Neuronal stem cell (in vitro differentiated cells): ENCODE data around the gene ARMCX4.

ENCODE experiments used
- DNase-seq: peaks from one replicate; pipeline ENCODE4 v3.0.0-alpha.2; 2013; ENCODE audit warnings: low spot score
- H2AFZ ChIP-seq: one replicate; pipeline ENCODE4 v1.6.1; 2013; ENCODE audit warnings: mild to moderate bottlenecking, low read length, inconsistent platforms
- H2AK5ac ChIP-seq: 2 replicates; pipeline ENCODE4 v1.6.1; 2013; ENCODE audit warnings: low read depth, mild to moderate bottlenecking, inconsistent platforms, low read length, moderate library complexity, mixed read lengths
- H2BK120ac ChIP-seq: 2 replicates; pipeline ENCODE4 v1.6.1; 2013; ENCODE audit warnings: low read depth, mild to moderate bottlenecking, inconsistent platforms, low read length, moderate library complexity, mixed read lengths
- H2BK12ac ChIP-seq: one replicate; pipeline ENCODE4 v1.6.1; 2013; ENCODE audit warnings: low read length, inconsistent platforms
- H2BK15ac ChIP-seq: 2 replicates; pipeline ENCODE4 v1.6.1; 2013; ENCODE audit warnings: mild to moderate bottlenecking, low read length, inconsistent platforms, mixed read lengths
- H2BK5ac ChIP-seq: one replicate; pipeline ENCODE4 v1.6.1; 2013; ENCODE audit warnings: inconsistent platforms, mild to moderate bottlenecking, low read length, moderate library complexity
- H3K14ac ChIP-seq: one replicate; pipeline ENCODE4 v1.6.1; 2013; ENCODE audit warnings: low read length, inconsistent platforms
- H3K18ac ChIP-seq: 2 replicates; pipeline ENCODE4 v1.6.1; 2013; ENCODE audit warnings: low read length, inconsistent platforms
- H3K23ac ChIP-seq: 2 replicates; pipeline ENCODE4 v1.6.1; 2013; ENCODE audit warnings: low read depth, mild to moderate bottlenecking, mixed read lengths, low read length, inconsistent platforms; ENCODE audit not compliant: poor library complexity
- H3K27ac ChIP-seq: replicated peaks from 3 replicates; pipeline ENCODE4 v1.5.1; 2013; ENCODE audit warnings: low read length, inconsistent platforms
- H3K27me3 ChIP-seq, 3 experiments: 2 replicates each; pipeline ENCODE4 v1.6.1; 2013; ENCODE audit warnings: low read length in 3 of 3, mild to moderate bottlenecking in 2 of 3, inconsistent platforms in 1 of 3, low read depth in 1 of 3, mixed read lengths in 1 of 3, moderate library complexity in 1 of 3; ENCODE audit not compliant: control insufficient read depth in 3 of 3, insufficient read depth in 3 of 3
- H3K36me3 ChIP-seq, 2 donors: replicated peaks in 1 of 2; 2 replicates each; pipeline ENCODE4 v1.6.1; 2013; ENCODE audit warnings: low read length in 2 of 2; ENCODE audit not compliant: control insufficient read depth in 2 of 2, insufficient read depth in 2 of 2
- H3K4ac ChIP-seq: 2 replicates; pipeline ENCODE4 v1.6.1; 2013; ENCODE audit warnings: inconsistent platforms, mild to moderate bottlenecking, low read length, moderate library complexity
- H3K4me1 ChIP-seq, 2 donors: 1 replicate in 1 of 2; 2 replicates in 1 of 2; pipeline ENCODE4 v1.6.1; 2013; ENCODE audit warnings: low read length in 2 of 2, low read depth in 1 of 2; ENCODE audit not compliant: control insufficient read depth in 2 of 2, insufficient read depth in 1 of 2
- H3K4me2 ChIP-seq: one replicate; pipeline ENCODE4 v1.6.1; 2013; ENCODE audit warnings: mild to moderate bottlenecking, low read length, inconsistent platforms; ENCODE audit not compliant: insufficient read depth, poor library complexity, severe bottlenecking
- H3K4me3 ChIP-seq, 2 donors: 2 replicates each; pipeline ENCODE4 v1.5.1; 2013; ENCODE audit warnings: low read length in 2 of 2, mild to moderate bottlenecking in 2 of 2, inconsistent platforms in 1 of 2, moderate library complexity in 1 of 2
- H3K79me1 ChIP-seq: one replicate; pipeline ENCODE4 v1.6.1; 2013; ENCODE audit warnings: low read depth, mild to moderate bottlenecking, inconsistent platforms, low read length, moderate library complexity
- H3K9ac ChIP-seq: one replicate; pipeline ENCODE4 v1.6.1; 2013; ENCODE audit warnings: mild to moderate bottlenecking, low read depth, low read length, inconsistent platforms; ENCODE audit not compliant: poor library complexity
- H3K9me3 ChIP-seq, 2 donors: replicated peaks in 1 of 2; 2 replicates each; pipeline versions ENCODE3 to v1.6.1; 2013; ENCODE audit warnings: low read length in 2 of 2, mild to moderate bottlenecking in 2 of 2, inconsistent platforms in 1 of 2, low read depth in 1 of 2, mixed read lengths in 1 of 2, moderate library complexity in 1 of 2; ENCODE audit not compliant: control insufficient read depth in 2 of 2, insufficient read depth in 1 of 2
- H4K8ac ChIP-seq: one replicate; pipeline ENCODE4 v1.6.1; 2013; ENCODE audit warnings: low read depth, mild to moderate bottlenecking, inconsistent platforms, low read length, moderate library complexity
- H4K91ac ChIP-seq: one replicate; pipeline ENCODE4 v1.6.1; 2013; ENCODE audit warnings: low read length, low read depth, mild to moderate bottlenecking, inconsistent platforms; ENCODE audit not compliant: poor library complexity
- WGBS, 2 donors: extraction: QIAGEN DNeasy Blood & Tissue Kit; methylation state at CpG; one replicate each; pipeline ENCODE4 v1.1.7; 2013; ENCODE audit warnings: missing lambda C conversion rate in 2 of 2, mixed read lengths in 1 of 2; ENCODE audit not compliant: insufficient read length in 2 of 2, insufficient replicate concordance in 1 of 2; ENCODE audit errors: extremely low coverage in 2 of 2; 5-methylcytosine and 5-hydroxymethylcytosine counted together

The ARMCX4 gene

DNA sequence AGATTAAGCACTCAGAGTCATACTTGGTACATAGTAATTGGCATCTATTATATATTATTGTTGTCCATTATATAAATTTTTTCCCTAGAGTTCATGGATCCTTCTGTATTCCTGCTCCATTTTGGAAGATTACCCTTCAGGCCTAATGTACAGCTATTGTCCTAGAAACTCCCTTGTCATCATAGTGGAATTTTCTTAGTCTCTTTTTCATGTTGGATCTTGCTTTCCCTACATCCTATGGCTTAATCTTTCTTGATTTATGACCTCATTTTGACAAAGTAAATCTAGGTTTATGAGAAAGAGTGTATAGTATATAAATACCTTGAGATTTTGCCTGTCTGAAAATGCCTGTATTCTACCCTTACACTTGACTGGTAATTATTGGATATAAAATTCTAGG, 22.1 kb downstream of the ARMCX4 start:
- Histone ChIP-seq H2BK15ac (no peak overlapping the region), H2BK120ac (no peak overlapping the region), H3K4me3 (no peak overlapping the region), H3K27me3 (no peaks in the 10 kb centered on the region), H3K4me1 (no peaks in the 10 kb centered on the region), H3K9ac (no peak overlapping the region), H3K79me1 (no peaks in the 10 kb centered on the region), H2AK5ac (no peak overlapping the region), H3K14ac (no peak overlapping the region), H3K4me2 (no peak overlapping the region), H3K4ac (no peak overlapping the region), H2BK12ac (no peak overlapping the region), H2AFZ (no peak overlapping the region), H3K9me3 (no peaks in the 10 kb centered on the region), H3K27ac (no peak overlapping the region), H3K18ac (no peak overlapping the region), H2BK5ac (no peak overlapping the region), H4K8ac (no peak overlapping the region), H3K23ac (no peak overlapping the region), H4K91ac (no peak overlapping the region), H3K36me3 (peaks cover 0 to 4% of the 10 kb centered on the region in 2 donors)
- DNase-seq: no peak

- Histone ChIP-seq H2BK5ac (no peak overlapping the region), H2BK120ac (no peak overlapping the region), H2AFZ (no peak overlapping the region), H2BK15ac (no peak overlapping the region), H4K91ac (no peak overlapping the region), H3K4ac (no peak overlapping the region), H2AK5ac (no peak overlapping the region), H3K27ac (no peak overlapping the region), H4K8ac (no peak overlapping the region), H3K36me3 (peaks cover 0 to 4% of the 10 kb centered on the region in 2 donors), H3K18ac (no peak overlapping the region), H3K14ac (no peak overlapping the region), H3K27me3 (no peaks in the 10 kb centered on the region), H3K4me1 (no peaks in the 10 kb centered on the region), H3K4me3 (no peak overlapping the region), H3K9me3 (no peaks in the 10 kb centered on the region), H3K79me1 (no peaks in the 10 kb centered on the region), H3K4me2 (no peak overlapping the region), H3K9ac (no peak overlapping the region), H3K23ac (no peak overlapping the region), H2BK12ac (no peak overlapping the region)
- no CpG with 5 or more reads among the region's 4 CpGs for WGBS, 2 donors
- no peak for DNase-seq
Observed at GRCh38 chrX:101507986-101508385, 22.7 kb downstream of the ARMCX4 start.

DNA sequence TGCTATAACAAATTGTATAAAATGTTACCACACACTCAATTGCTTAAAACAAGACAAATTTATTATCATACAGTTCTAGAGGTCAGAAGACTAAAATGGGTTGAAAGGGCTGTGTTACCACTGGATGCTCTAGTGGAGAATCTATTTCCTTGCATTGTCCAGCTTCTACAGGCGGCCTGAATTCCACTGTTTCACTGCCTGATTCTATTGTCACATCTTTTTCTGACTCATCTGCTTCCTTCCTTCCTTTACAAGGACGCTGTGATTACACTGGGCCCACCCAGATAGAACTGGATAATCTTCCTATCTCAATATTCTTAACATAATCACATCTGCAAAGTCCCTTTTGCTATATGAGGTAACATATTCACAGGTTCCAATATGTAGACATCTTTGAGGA, 45.7 kb downstream of the ARMCX4 start:
- no peaks in the 10 kb centered on the region for H3K79me1 ChIP-seq
- WGBS, 2 donors: no CpG with 5 or more reads among the region's 2 CpGs
- no peak overlapping the region for H4K8ac ChIP-seq
- H2AFZ ChIP-seq: no peak overlapping the region
- no peak overlapping the region for H2BK15ac ChIP-seq
- no peak overlapping the region for H4K91ac ChIP-seq
- no peak overlapping the region for H3K4me2 ChIP-seq
- H3K18ac ChIP-seq: no peak overlapping the region
- no peak overlapping the region for H2BK5ac ChIP-seq
- no peak overlapping the region for H3K23ac ChIP-seq
- no peak overlapping the region for H2BK12ac ChIP-seq
- no peak overlapping the region for H2BK120ac ChIP-seq
- no peaks in the 10 kb centered on the region for H3K9me3 ChIP-seq
- no peak overlapping the region for H3K4me3 ChIP-seq
- no peaks in the 10 kb centered on the region for H3K27me3 ChIP-seq
- no peak overlapping the region for H3K4ac ChIP-seq
- H3K27ac ChIP-seq: no peak overlapping the region
- no peak overlapping the region for H3K9ac ChIP-seq
- no peaks in the 10 kb centered on the region for H3K4me1 ChIP-seq
- no peak overlapping the region for H3K14ac ChIP-seq
- H3K36me3 ChIP-seq: no peaks in the 10 kb centered on the region
- H2AK5ac ChIP-seq: no peak overlapping the region
- no peak for DNase-seq
